Testis (tissue), 3 donors: Measurements from ENCODE around the gene SCAMP5. TPM values are rescaled to one million over a fixed set of nuclear protein-coding genes. Genes with fewer than 3 reads are reported as not detected.
A peak's percentile ranks its signal among the peaks of the same experiment; 100 is the strongest.

Source experiments
- DNase-seq: peaks from one replicate; pipeline ENCODE4 v3.0.0-alpha.2; 2019
- H3K27ac ChIP-seq, 2 donors: fragments of 200-600 bp; sonication (generic); one replicate each; pipeline ENCODE4 v1.5.1; 2019
- H3K27me3 ChIP-seq: fragments of 200-600 bp; sonication (generic); one replicate; pipeline ENCODE4 v1.5.1; 2019
- H3K36me3 ChIP-seq: fragments of 200-600 bp; sonication (generic); one replicate; pipeline ENCODE4 v1.5.1; 2017; ENCODE audit warnings: low read depth; ENCODE audit errors: missing control alignments
- H3K4me1 ChIP-seq: fragments of 200-600 bp; sonication (generic); one replicate; pipeline ENCODE4 v1.5.1; 2019
- H3K4me3 ChIP-seq, 2 donors: fragments of 200-600 bp; sonication (generic); one replicate each; pipeline ENCODE4 v1.5.1; 2017 to 2019
- H3K9me3 ChIP-seq: fragments of 200-600 bp; sonication (generic); one replicate; pipeline ENCODE4 v1.5.1; 2017
- POLR2A ChIP-seq: fragments of 450-650 bp; IDR thresholded peaks from one replicate; pipeline ENCODE4 v1.6.1; 2017; ENCODE audit warnings: antibody characterized with exemption, mild to moderate bottlenecking, moderate library complexity
- WGBS, 2 donors: methylation state at CpG; one replicate each; pipeline ENCODE4 v1.1.5; 2018; 5-methylcytosine and 5-hydroxymethylcytosine counted together
- intact Hi-C: fragments of 100-400 bp; cut with DNase I; formaldehyde crosslinking; loops from one replicate; pipeline ENCODE4 v1.15.1; 2023; ENCODE audit warnings: low total_unique reads
- polyA plus RNA-seq: library from polyadenylated mRNA; stranded (reverse); fragments of 350-450 nt; fragmentation: Illumina TruSeq; extraction: RNeasy Lipid Tissue Mini Kit (QIAGEN cat#74804); gene quantifications from one replicate; pipeline ENCODE4 v1.2.3, GENCODE V29; 2014; ENCODE audit warnings: low read depth, low replicate concordance; ENCODE audit not compliant: insufficient read depth
- total RNA-seq, 2 donors: library from RNA; depleted of rRNA; stranded (reverse); fragments of >200 nt; gene quantifications; one replicate each; pipeline ENCODE4 v1.2.3, GENCODE V29; 2016
- TF ChIP-seq, protein P1 (sequence below), 3 experiments: fragments of 450-650 bp in 2 of 3; fragments of 200-600 bp in 1 of 3; sonication (generic) in 1 of 3; IDR thresholded peaks; one replicate each; pipeline ENCODE4 v1.5.1; 2016 to 2019; ENCODE audit warnings: antibody characterized with exemption in 3 of 3, mild to moderate bottlenecking in 2 of 3, moderate library complexity in 1 of 3

Gene SCAMP5
- total and polyA plus RNA-seq, 3 donors from 2014 or later: 25.3 to 37.0 (median 27.4) TPM

DNA sequence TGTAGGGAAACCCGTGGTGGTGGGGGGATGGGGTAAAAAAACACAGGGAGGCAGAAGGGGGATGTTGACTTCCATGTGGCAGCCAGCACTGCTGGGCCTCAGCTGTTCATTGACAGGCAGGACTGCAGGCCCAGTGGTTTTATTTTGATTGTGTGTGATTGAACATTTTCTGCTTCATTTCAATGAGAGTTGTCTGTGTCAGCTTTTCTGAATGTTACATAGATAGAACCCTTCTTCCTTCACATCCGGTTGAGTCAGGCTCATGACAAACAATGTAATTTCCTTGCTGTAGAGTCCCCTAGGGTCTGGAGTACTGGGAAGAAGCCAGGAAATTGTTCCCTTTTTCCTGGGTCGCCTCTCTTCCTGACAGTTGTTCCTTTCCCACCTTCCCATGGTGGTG is 30.6 kb upstream of the SCAMP5 start:
- TF ChIP-seq, protein P1, sequence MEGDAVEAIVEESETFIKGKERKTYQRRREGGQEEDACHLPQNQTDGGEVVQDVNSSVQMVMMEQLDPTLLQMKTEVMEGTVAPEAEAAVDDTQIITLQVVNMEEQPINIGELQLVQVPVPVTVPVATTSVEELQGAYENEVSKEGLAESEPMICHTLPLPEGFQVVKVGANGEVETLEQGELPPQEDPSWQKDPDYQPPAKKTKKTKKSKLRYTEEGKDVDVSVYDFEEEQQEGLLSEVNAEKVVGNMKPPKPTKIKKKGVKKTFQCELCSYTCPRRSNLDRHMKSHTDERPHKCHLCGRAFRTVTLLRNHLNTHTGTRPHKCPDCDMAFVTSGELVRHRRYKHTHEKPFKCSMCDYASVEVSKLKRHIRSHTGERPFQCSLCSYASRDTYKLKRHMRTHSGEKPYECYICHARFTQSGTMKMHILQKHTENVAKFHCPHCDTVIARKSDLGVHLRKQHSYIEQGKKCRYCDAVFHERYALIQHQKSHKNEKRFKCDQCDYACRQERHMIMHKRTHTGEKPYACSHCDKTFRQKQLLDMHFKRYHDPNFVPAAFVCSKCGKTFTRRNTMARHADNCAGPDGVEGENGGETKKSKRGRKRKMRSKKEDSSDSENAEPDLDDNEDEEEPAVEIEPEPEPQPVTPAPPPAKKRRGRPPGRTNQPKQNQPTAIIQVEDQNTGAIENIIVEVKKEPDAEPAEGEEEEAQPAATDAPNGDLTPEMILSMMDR (IDR thresholded peaks at IDR 0.05): no peak
- TF ChIP-seq POLR2A: no peak
- peak overlapping the region in 1 of 2 donors; percentile 19 for H3K27ac ChIP-seq
- H3K9me3 ChIP-seq: no peaks in the 10 kb centered on the region
- no peak for DNase-seq
- peaks cover under 1% of the 10 kb centered on the region for H3K4me1 ChIP-seq
- H3K27me3 ChIP-seq: no peaks in the 10 kb centered on the region
- 29 to 30% methylated on average over 3 of the region's 3 CpGs for WGBS, 2 donors
- intact Hi-C loops: no loop called here
- H3K36me3 ChIP-seq: no peaks in the 10 kb centered on the region
- H3K4me3 ChIP-seq: no peak overlapping the region

DNA sequence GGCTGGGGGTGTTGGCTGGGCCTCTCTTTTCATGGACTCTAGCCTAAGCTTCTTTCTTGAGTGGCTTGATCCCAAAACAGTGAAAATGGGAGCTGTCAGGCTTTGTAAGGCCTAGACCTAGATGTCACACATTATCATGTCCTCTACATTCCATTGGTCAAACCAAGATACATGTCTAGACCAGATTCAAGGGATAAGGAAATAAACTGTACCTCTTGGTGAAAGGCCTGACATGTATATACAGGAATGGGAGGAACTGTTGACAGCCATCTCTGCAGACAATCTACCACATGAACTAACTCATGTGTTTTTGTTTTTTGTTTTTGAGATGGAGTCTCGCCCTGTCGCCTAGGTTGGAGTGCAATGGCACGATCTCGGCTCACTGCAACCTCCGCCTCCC is 27.7 kb upstream of the SCAMP5 start:
- no peak for DNase-seq
- intact Hi-C loops: no loop called here
- H3K27me3 ChIP-seq: no peaks in the 10 kb centered on the region
- no peak overlapping the region for H3K4me3 ChIP-seq
- H3K4me1 ChIP-seq: no peaks in the 10 kb centered on the region
- no peak overlapping the region for H3K27ac ChIP-seq
- H3K36me3 ChIP-seq: no peaks in the 10 kb centered on the region
- WGBS, 2 donors: 86 to 95% methylated on average over 5 of the region's 5 CpGs
- TF ChIP-seq, protein P1 (IDR thresholded peaks at IDR 0.05): no peak
- TF ChIP-seq POLR2A: no peak
- H3K9me3 ChIP-seq: no peaks in the 10 kb centered on the region

- Histone ChIP-seq H3K4me3 (no peak overlapping the region), H3K27me3 (no peaks in the 10 kb centered on the region), H3K9me3 (no peaks in the 10 kb centered on the region), H3K36me3 (no peaks in the 10 kb centered on the region), H3K4me1 (no peaks in the 10 kb centered on the region), H3K27ac (no peak overlapping the region)
- 78 to 79% methylated on average over 1 of the region's 1 CpG for WGBS, 2 donors
- DNase-seq: no peak
- TF ChIP-seq POLR2A: no peak
- TF ChIP-seq, protein P1 (IDR thresholded peaks at IDR 0.05): no peak
- intact Hi-C loops: no loop called here
Observed at GRCh38 chr15:74976159-74976558, 19.2 kb upstream of the SCAMP5 start.

GRCh38 chr15:74977599-74977998 is 17.8 kb upstream of the SCAMP5 start:
- H3K27me3 ChIP-seq: no peaks in the 10 kb centered on the region
- no peak overlapping the region for H3K4me3 ChIP-seq
- intact Hi-C loops: no loop called here
- no peaks in the 10 kb centered on the region for H3K36me3 ChIP-seq
- no peak for TF ChIP-seq POLR2A
- TF ChIP-seq, protein P1 (IDR thresholded peaks at IDR 0.05): no peak
- DNase-seq: no peak
- 58 to 76% methylated on average over 4 of the region's 4 CpGs for WGBS, 2 donors
- H3K4me1 ChIP-seq: no peaks in the 10 kb centered on the region
- H3K27ac ChIP-seq: no peak overlapping the region
- H3K9me3 ChIP-seq: no peaks in the 10 kb centered on the region

DNA sequence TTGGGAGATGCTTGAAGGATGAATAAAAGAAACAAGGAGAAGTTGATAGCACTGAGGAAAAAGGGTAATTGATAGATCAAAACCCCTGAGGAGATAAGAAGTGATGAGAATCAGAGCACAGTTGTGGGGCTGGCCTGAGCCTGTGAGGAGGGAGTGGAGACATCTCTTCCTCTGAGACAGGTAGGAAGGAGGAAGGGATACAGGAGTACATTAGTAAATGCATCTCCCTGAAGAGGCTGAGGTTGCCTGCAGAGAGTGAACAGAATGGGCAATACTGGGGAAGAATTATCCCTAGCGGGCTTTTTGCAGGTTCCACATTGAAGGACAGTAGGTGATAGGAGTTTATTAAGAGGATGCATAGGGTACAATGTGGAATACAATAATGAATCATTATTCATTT is 17.3 kb upstream of the SCAMP5 start:
- H3K4me1 ChIP-seq: no peaks in the 10 kb centered on the region
- H3K4me3 ChIP-seq: no peak overlapping the region
- no peak for DNase-seq
- WGBS, 2 donors: 87 to 88% methylated on average over 1 of the region's 1 CpG
- intact Hi-C loops: no loop called here
- H3K27me3 ChIP-seq: no peaks in the 10 kb centered on the region
- H3K27ac ChIP-seq: no peak overlapping the region
- TF ChIP-seq, protein P1 (IDR thresholded peaks at IDR 0.05): no peak
- TF ChIP-seq POLR2A: no peak
- no peaks in the 10 kb centered on the region for H3K9me3 ChIP-seq
- H3K36me3 ChIP-seq: no peaks in the 10 kb centered on the region
